NCI-H345 treated with DMSO at 0.1 percent for 48 hours (cell line): ENCODE results near the gene ERVW-1.
A peak's percentile ranks its signal among the peaks of the same experiment; 100 is the strongest.
"Not testable (repeated sequence)": the region's sequence is repeated elsewhere in the genome, so short reads cannot be mapped to it uniquely, and the experiment has no call there.

Experiments
- DNase-seq: peaks from one replicate; lab custom pipeline; 2025; ENCODE audit not compliant: unreplicated experiment; lab: John Stamatoyannopoulos, UW

The ERVW-1 gene

GRCh38 chr7:92473989-92474388 is 3.8 kb downstream of the ERVW-1 start:
- DNase-seq, result not testable (repeated sequence)

DNA sequence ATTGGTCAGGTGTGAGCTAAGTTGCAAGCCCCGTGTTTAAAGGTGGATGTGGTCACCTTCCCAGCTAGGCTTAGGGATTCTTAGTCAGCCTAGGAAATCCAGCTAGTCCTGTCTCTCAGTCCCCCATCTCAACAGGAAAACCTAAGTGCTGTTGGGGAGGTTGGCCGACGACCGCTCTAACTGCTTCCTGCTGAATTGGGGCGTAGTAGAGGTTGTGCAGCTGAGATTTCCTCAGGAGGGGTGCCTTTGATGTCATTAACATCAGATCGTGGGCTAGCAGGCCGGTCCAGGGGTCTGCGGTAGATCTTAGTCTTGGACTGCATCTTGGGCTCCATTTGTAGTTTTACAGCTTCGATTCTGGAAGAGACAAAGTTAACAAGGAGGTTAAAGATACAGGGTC is 9.2 kb downstream of the ERVW-1 start:
- DNase-seq, result not testable (repeated sequence)

GRCh38 chr7:92466682-92467081 is 11.1 kb downstream of the ERVW-1 start:
- DNase-seq, result no peak

GRCh38 chr7:92464515-92464914 is 13.2 kb downstream of the ERVW-1 start:
- no peak for DNase-seq

DNA sequence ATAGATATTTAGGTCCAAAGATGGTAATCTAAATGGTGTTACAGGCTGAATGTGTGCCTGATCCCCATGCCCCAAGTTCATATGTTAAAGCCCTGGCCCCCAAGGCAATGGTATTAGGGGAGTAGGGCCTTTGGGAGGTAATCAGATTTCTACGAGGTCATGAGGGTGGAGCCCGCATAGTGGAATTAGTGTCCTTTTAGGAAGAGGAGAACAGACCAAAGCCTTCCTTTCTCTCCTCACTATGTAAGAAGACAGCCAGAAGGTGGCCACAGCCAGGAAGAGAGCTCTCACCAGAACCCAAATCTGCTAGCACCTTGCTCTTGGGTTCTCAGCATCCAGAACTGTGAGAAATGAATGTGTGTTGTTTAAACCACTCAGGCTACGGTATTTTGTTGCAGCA is 15.2 kb downstream of the ERVW-1 start:
- no peak for DNase-seq

GRCh38 chr7:92461027-92462003 is 16.4 kb downstream of the ERVW-1 start:
- DNase-seq, result no peak

GRCh38 chr7:92460510-92460909 is 17.2 kb downstream of the ERVW-1 start:
- no peak for DNase-seq

- DNase-seq, result no peak
Observed at GRCh38 chr7:92460109-92460508, 17.6 kb downstream of the ERVW-1 start.

DNA sequence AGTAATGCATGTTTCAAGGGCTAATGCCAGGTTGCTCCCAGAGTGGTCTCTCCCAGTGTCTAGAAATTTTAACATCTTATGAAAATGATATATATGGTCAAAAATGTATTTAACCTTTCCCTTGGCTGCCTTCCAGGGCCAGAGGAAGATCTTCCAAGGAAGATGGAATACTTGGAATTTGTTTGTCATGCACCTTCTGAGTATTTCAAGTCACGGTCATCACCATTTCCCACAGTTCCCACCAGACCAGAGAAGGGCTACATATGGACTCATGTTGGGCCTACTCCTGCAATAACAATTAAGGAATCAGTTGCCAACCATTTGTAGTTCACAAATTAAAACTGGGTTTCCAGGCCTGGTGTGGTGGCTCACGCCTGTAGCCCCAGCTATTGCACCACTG is 21.5 kb downstream of the ERVW-1 start:
- no peak for DNase-seq

GRCh38 chr7:92451645-92452044 is 26.1 kb downstream of the ERVW-1 start:
- no peak for DNase-seq

GRCh38 chr7:92448205-92448747 is 29.5 kb downstream of the ERVW-1 start:
- no peak for DNase-seq

- DNase-seq, result peak; percentile 91
Observed at GRCh38 chr7:92447345-92448204, 30.2 kb downstream of the ERVW-1 start, which contains the start of gene GATAD1. GATAD1 (plus strand) TSS chr7:92447482; CDS start chr7:92447730, 248 bp downstream.

DNA sequence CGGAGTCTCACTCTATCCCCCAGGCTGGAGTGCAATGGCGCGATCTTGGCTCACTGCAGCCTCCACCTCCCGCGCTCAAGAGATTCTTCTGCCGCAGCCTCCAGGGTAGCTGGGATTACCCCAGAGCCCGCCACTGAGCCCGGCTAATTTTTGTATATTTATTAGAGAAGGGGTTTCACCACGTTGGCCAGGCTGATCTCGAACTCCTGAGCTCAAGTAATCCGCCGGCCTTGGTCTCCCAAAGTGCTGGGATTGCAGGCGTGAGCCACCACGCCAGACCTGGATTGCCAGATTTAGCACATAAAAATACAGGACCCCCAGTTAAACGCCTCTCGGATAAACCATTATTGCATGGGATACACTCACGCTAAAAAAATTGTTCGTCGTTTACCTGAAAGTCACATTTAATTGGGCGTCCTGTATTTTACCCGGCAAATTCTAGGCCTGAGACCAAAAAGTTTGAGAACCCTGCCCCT is 30.8 kb downstream of the ERVW-1 start:
- DNase-seq, result no peak

- DNase-seq, result not testable (repeated sequence)
Observed at GRCh38 chr7:92442720-92443119, 35.0 kb downstream of the ERVW-1 start.

- no peak for DNase-seq
Observed at GRCh38 chr7:92437956-92438491, 39.7 kb downstream of the ERVW-1 start.

DNA sequence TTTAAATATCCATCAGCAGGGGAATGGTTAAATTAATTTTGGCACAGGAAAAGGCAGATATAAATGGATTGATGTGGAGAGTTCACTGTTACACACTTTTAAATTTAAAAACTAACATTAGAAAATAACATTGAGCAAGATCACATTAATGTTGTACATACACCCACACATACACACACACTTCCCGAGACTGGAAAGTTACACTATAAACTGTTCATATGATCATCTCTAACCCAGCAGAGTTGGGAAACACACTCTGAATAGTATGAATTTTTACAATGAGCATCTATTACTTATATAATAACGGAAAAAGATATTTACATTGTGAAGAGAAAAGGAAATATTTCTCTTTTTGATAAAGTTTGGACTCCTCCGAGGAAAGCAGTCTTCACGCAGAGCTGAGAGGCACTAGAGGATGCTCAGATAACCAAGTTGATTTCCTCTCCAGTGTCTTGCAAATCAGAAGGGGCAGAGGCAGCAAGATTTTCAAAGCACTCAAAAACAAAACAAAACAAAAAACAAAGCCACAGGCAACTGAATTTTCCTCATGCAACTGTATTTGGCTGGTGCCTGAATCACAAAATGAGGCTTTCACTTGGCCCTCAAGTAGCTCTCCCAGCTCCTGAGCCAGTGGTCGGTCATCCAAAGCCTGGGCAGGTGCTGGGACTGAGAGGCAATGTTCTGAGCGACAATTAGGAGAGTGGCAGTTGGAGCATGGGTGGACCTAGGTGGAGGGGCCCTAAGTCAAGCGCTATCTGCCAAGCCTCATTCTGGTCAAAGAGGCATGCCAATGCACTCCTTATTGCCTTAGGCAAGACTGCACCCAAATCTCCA is 40.9 kb downstream of the ERVW-1 start:
- no peak for DNase-seq

DNA sequence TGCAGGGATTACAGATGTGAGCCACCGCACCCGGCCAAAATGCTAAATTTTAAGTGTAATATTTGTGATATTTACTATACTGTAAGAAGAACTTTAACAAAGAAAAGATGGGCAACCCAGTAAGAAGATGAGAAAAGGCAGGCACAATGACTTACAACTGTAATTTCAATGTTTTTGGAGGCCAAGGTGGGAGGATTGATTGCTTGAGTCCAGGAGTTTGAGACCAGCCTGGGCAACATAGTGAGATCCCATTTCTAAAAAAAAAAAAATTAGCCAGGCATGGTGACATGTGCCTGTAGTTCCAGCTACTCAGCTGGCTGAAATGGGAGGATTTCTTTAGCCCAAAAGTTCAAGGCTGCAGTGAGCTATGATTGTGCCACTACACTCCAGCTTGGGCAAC is 42.2 kb downstream of the ERVW-1 start:
- no peak for DNase-seq

- no peak for DNase-seq
Observed at GRCh38 chr7:92433019-92433418, 44.7 kb downstream of the ERVW-1 start.

DNA sequence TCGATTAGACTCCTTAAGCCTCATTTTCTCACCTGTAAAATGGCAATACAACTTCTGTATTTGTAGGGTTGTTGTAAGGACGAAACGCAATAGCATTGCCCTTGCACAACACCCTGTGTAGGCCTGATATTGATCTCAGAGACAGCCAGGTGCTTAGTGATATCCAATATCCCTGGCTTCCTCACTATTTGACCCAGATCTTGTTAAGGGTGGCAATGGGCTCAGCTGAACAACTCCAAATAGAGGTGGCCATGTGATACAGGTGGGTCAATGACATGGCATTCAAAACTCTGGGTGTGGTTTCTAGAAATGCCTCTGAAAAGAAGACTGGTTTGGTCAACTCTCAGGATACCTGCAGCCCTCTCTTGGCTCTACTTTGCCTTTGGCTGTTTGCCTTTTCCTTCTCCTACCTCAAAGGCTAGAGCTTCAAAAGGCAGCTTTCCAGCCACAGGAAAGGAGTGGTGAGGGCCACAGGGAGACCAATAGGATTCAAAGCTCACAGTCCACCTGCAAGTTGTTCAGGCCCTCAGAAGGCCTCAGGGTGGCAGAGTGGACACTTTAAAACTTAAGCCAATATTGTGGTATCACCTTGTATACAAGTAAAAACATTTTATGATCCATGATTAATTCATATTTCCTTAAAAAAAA is 45.3 kb downstream of the ERVW-1 start:
- no peak for DNase-seq

GRCh38 chr7:92427193-92427592 is 50.6 kb downstream of the ERVW-1 start:
- no peak for DNase-seq
